GM08714 (cell line): ENCODE results near the gene PLSCR4.
"Not testable (repeated sequence)": the region's sequence is repeated elsewhere in the genome, so short reads cannot be mapped to it uniquely, and the experiment has no call there.

Experiments
- H3K4me3 ChIP-seq: fragments of 200-500 bp; sonication (Bioruptor generic); 2 replicates; pipeline ENCODE4 v1.5.1; 2014; ENCODE audit warnings: mild to moderate bottlenecking, low read length, inconsistent platforms
- ZNF274 ChIP-seq: IDR thresholded peaks from 2 replicates; pipeline ENCODE4 v1.6.1; 2012; ENCODE audit warnings: mild to moderate bottlenecking, low read depth, low read length

Gene PLSCR4

GRCh38 chr3:146250449-146251382, at the start of gene PLSCR4:
PLSCR4 (minus strand) TSS chr3:146251105; CDS start chr3:146222071, 29,034 bp downstream.
- TF ChIP-seq ZNF274 = no peak
- H3K4me3 ChIP-seq = peak within 1 kb of the TSS; percentile 41; the same call in 1 of the 2 replicates

DNA sequence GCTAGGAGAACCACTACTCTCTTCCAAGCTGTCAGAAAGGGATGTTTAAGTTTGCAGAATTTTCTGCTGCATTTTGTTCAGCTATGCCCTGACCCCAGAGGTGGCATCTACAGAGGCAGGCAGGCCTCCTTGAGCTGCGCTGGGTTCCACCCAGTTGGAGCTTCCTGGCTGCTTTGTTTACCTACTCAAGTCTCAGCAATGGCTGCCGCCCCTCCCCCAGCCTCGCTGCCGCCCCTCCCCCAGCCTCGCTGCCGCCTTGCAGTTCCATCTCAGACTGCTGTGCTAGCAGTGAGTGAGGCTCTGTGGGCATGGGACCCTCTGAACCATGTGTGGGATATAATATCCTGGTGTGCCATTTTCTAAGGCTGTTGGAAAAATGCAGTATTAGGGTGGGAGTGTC, 42.5 kb upstream of the PLSCR4 start:
- H3K4me3 ChIP-seq = not testable (repeated sequence)

DNA sequence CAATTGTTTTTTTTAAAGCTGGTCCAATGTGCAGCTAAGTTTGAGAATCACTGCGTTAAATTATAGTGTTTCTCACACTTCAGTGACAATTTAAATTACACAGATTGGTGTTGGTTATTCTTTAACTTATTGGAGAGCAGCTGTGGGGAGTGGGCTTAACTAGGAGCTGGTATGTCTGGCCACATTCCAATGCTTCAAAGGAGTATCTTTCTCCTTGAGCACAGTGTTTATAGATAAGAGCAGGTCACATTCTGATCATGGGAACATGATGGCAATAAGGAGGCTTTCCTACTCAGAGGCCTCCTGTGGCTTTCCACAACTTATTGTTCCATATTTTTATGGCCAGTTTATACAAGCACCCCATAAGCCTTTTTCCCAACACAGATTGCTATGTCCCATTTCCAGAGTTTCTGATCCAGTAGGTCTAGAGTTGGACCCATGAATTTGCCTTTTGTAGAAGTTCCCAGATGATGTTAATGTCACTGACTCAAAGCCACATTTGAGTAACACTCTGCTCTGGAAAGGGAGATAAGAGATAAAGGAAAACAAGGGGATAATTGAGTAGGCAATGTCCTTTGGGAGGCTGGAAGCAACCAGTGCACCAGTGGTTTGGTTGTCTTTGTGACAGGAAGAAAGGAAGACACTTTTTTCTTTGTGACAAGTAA, 33.0 kb upstream of the PLSCR4 start:
- no peak for TF ChIP-seq ZNF274
- no peak overlapping the region for H3K4me3 ChIP-seq

DNA sequence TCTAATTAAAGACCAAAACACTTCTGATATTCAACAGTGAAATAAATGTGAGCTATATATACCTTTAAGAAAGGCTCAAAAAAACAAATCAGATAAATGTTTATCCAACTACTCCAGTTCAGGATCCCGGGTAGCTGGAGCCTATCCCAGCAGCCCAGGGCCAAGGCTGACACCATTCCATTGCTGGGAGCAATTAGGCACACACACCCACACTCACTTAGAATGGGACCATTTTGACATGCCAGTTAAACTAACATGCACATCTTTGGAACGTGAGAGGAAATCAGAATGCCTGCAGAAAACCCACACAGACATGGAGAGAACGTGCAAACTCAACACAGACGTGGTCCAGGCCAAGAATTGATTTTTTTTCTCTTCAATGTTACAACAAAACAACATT, 30.0 kb upstream of the PLSCR4 start:
- no peak for TF ChIP-seq ZNF274
- no peak overlapping the region for H3K4me3 ChIP-seq

- TF ChIP-seq ZNF274 = no peak
Observed at GRCh38 chr3:146279951-146280350, 29.0 kb upstream of the PLSCR4 start.

GRCh38 chr3:146279013-146279412, 28.1 kb upstream of the PLSCR4 start:
- no peak overlapping the region for H3K4me3 ChIP-seq
- no peak for TF ChIP-seq ZNF274

More at GRCh38 chr3:146279951-146280350, 29.0 kb upstream of the PLSCR4 start:
- no peak overlapping the region for H3K4me3 ChIP-seq

DNA sequence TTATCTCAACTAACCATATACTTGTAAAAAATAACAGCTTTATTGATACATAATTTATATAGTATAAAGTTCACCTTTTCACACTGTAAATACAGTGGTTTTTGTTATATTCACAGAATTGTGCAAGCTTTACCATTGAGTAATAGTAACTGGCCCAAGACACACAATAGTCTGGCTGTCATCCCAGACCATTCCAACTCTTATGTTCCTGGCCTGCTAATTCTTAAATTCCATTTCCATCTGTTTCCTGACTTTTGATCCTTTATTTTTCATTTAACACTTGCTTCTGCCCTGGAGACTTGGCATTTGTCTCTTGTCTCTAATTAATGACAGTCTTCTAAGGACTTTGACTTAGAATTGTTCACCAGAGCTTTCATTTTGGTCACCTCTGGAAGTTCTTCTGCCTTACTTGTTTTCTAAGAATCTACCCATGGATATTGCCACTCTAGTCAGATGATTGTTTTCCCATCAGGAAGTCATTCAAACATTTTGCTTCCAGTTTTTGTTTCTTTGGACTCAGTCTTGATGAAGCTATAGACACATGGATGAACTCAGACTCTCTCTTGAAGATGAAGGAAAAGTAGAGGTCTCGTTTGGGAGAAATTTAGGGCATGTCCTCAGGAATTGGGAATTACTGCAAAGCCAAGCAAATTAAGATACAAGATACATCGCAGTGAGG, 27.2 kb upstream of the PLSCR4 start:
- H3K4me3 ChIP-seq = no peak overlapping the region
- no peak for TF ChIP-seq ZNF274

DNA sequence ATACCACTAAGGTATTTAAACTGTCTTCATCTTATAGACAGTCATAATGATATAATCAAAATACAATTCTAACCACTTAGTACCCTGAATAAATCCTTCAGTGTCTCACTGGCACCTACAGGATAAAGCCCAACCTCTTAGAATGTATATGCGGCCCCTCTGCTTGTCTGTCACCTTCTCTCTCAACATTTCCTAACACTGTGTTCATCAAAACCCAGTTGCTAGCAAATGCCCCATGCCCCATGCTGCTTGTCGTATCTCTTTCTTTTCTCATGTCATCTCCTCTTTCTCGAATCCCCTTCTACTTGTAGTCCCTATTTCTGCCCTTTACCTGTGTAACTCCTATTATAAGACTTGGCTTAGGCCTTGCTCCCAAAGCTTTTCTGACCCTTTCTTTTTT, 24.6 kb upstream of the PLSCR4 start:
- TF ChIP-seq ZNF274 = no peak
- H3K4me3 ChIP-seq = no peak overlapping the region

- TF ChIP-seq ZNF274 = no peak
- H3K4me3 ChIP-seq = no peak overlapping the region
Observed at GRCh38 chr3:146274833-146275232, 23.9 kb upstream of the PLSCR4 start.

GRCh38 chr3:146273721-146274407, 23.0 kb upstream of the PLSCR4 start:
- H3K4me3 ChIP-seq = no peak overlapping the region
- no peak for TF ChIP-seq ZNF274

GRCh38 chr3:146271180-146271579, 20.3 kb upstream of the PLSCR4 start:
- no peak for TF ChIP-seq ZNF274

DNA sequence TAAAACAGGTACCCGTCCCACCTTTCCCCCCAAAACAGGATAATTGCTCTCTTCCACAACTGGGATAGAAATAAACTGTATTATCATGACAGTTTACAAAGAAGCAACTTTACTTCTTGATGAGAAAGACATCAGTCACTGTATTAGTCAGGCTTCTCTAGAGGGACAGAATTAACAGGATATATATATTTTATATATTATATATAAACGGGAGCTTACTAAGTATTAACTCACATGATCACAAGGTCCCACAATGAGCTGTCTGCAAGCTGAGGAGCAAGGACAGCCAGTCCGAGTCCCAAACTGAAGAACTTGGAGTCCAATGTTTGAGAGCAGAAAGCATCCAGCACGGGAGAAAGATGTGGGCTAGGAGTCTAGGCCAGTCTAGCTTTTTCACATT, 18.4 kb upstream of the PLSCR4 start:
- no peak overlapping the region for H3K4me3 ChIP-seq
- no peak for TF ChIP-seq ZNF274

More at GRCh38 chr3:146271180-146271579, 20.3 kb upstream of the PLSCR4 start:
- no peak overlapping the region for H3K4me3 ChIP-seq

GRCh38 chr3:146268535-146269219, 17.8 kb upstream of the PLSCR4 start:
- no peak for TF ChIP-seq ZNF274
- H3K4me3 ChIP-seq = no peak overlapping the region
